H9 (cell line): ENCODE data around the gene CFAP54. TPM values are rescaled to one million over a fixed set of nuclear protein-coding genes. Genes with fewer than 3 reads are reported as not detected.

ENCODE experiments used
- DNase-seq: peaks from one replicate; pipeline ENCODE4 v3.0.0-alpha.2; 2017
- H2AFZ ChIP-seq: one replicate; pipeline ENCODE4 v1.6.1; 2013; ENCODE audit warnings: mild to moderate bottlenecking, low read length, control low read depth, moderate library complexity
- H2AK5ac ChIP-seq: 2 replicates; pipeline ENCODE4 v1.6.1; 2013; ENCODE audit warnings: low read length, control low read depth, mixed read lengths; ENCODE audit not compliant: insufficient read length
- H2BK120ac ChIP-seq: one replicate; pipeline ENCODE4 v1.6.1; 2013; ENCODE audit warnings: low read depth, mild to moderate bottlenecking, low read length, control low read depth, inconsistent platforms; ENCODE audit not compliant: poor library complexity, severe bottlenecking
- H2BK12ac ChIP-seq: 2 replicates; pipeline ENCODE4 v1.6.1; 2013; ENCODE audit warnings: low read length, control low read depth, mixed read lengths, low read depth; ENCODE audit not compliant: insufficient read length
- H2BK15ac ChIP-seq: 2 replicates; pipeline ENCODE4 v1.6.1; 2013; ENCODE audit warnings: low read depth, low read length, control low read depth
- H2BK20ac ChIP-seq: one replicate; pipeline ENCODE4 v1.6.1; 2013; ENCODE audit warnings: low read depth, mild to moderate bottlenecking, low read length, control low read depth, inconsistent platforms; ENCODE audit not compliant: poor library complexity, severe bottlenecking
- H2BK5ac ChIP-seq: 2 replicates; pipeline ENCODE4 v1.6.1; 2013; ENCODE audit warnings: low read length, control low read depth, mixed read lengths; ENCODE audit not compliant: insufficient read length
- H3K14ac ChIP-seq: 2 replicates; pipeline ENCODE4 v1.6.1; 2013; ENCODE audit warnings: low read length, control low read depth; ENCODE audit not compliant: insufficient read depth
- H3K18ac ChIP-seq: 2 replicates; pipeline ENCODE4 v1.6.1; 2013; ENCODE audit warnings: low read depth, mild to moderate bottlenecking, mixed read lengths, low read length, control low read depth; ENCODE audit not compliant: insufficient read length
- H3K23ac ChIP-seq: 2 replicates; pipeline ENCODE4 v1.6.1; 2013; ENCODE audit warnings: low read length, control low read depth, mixed read lengths, low read depth; ENCODE audit not compliant: insufficient read length
- H3K23me2 ChIP-seq: 2 replicates; pipeline ENCODE4 v1.6.1; 2013; ENCODE audit warnings: low read depth, mild to moderate bottlenecking, mixed read lengths, low read length, control low read depth; ENCODE audit not compliant: insufficient read length, poor library complexity, severe bottlenecking
- H3K27ac ChIP-seq: 2 replicates; pipeline ENCODE4 v1.5.1; 2013; ENCODE audit warnings: low read length, control low read depth, mixed read lengths, low read depth; ENCODE audit not compliant: insufficient read length
- H3K27me3 ChIP-seq: 2 replicates; pipeline ENCODE4 v1.6.1; 2013; ENCODE audit warnings: low read length, control low read depth, inconsistent platforms; ENCODE audit not compliant: insufficient read depth
- H3K4ac ChIP-seq: 2 replicates; pipeline ENCODE4 v1.6.1; 2013; ENCODE audit warnings: low read depth, mild to moderate bottlenecking, control low read depth, inconsistent platforms, low read length, moderate library complexity
- H3K4me1 ChIP-seq: 2 replicates; pipeline ENCODE4 v1.6.1; 2013; ENCODE audit warnings: low read length, control low read depth, inconsistent platforms; ENCODE audit not compliant: insufficient read depth
- H3K4me2 ChIP-seq: 2 replicates; pipeline ENCODE4 v1.6.1; 2013; ENCODE audit warnings: low read length, control low read depth, mixed read lengths; ENCODE audit not compliant: insufficient read length, insufficient read depth
- H3K56ac ChIP-seq: 2 replicates; pipeline ENCODE4 v1.6.1; 2013; ENCODE audit warnings: low read depth, mild to moderate bottlenecking, mixed read lengths, low read length, control low read depth; ENCODE audit not compliant: insufficient read length
- H3K79me1 ChIP-seq: 2 replicates; pipeline ENCODE4 v1.6.1; 2013; ENCODE audit warnings: low read depth, mild to moderate bottlenecking, moderate library complexity, low read length, control low read depth, inconsistent platforms; ENCODE audit not compliant: insufficient read depth, poor library complexity, severe bottlenecking
- H3K79me2 ChIP-seq: 2 replicates; pipeline ENCODE4 v1.6.1; 2013; ENCODE audit warnings: low read length, control low read depth, inconsistent platforms; ENCODE audit not compliant: insufficient read depth
- H3K9ac ChIP-seq: 2 replicates; pipeline ENCODE4 v1.6.1; 2013; ENCODE audit warnings: low read length, control low read depth, mixed read lengths; ENCODE audit not compliant: insufficient read length; ENCODE audit errors: extremely low read depth
- H3K9me3 ChIP-seq: one replicate; pipeline ENCODE4 v1.6.1; 2013; ENCODE audit warnings: low read depth, low read length, inconsistent platforms; ENCODE audit not compliant: control insufficient read depth
- H3T11ph ChIP-seq: one replicate; pipeline ENCODE4 v1.6.1; 2013; ENCODE audit warnings: mild to moderate bottlenecking, low read length, control low read depth, inconsistent platforms
- H4K20me1 ChIP-seq: one replicate; pipeline ENCODE4 v1.6.1; 2013; ENCODE audit not compliant: control insufficient read depth, insufficient read length, insufficient read depth
- H4K5ac ChIP-seq: 2 replicates; pipeline ENCODE4 v1.6.1; 2013; ENCODE audit warnings: low read depth, mild to moderate bottlenecking, mixed read lengths, low read length, control low read depth; ENCODE audit not compliant: insufficient read length
- H4K8ac ChIP-seq: replicated peaks from 2 replicates; pipeline ENCODE4 v1.6.1; 2013; ENCODE audit warnings: low read length, control low read depth, mixed read lengths, low read depth; ENCODE audit not compliant: insufficient read length
- H4K91ac ChIP-seq: 2 replicates; pipeline ENCODE4 v1.6.1; 2013; ENCODE audit warnings: low read depth, mild to moderate bottlenecking, moderate library complexity, mixed read lengths, low read length, control low read depth; ENCODE audit not compliant: insufficient read length
- H3K27ac Mint-ChIP-seq, 3 experiments: 2 replicates in 2 of 3; 3 replicates in 1 of 3; pipeline ENCODE4 v1.8.0; 2020 to 2021; ENCODE audit warnings: mixed read lengths in 3 of 3, mild to moderate bottlenecking in 1 of 3, moderate library complexity in 1 of 3
- H3K27me3 Mint-ChIP-seq: 2 replicates; pipeline ENCODE4 v1.8.0; 2021; ENCODE audit warnings: low read depth, mild to moderate bottlenecking, moderate library complexity, mixed read lengths
- H3K36me3 Mint-ChIP-seq, 3 experiments: 2 replicates in 2 of 3; 3 replicates in 1 of 3; pipeline ENCODE4 v1.8.0; 2020 to 2021; ENCODE audit warnings: low read depth in 3 of 3, mixed read lengths in 3 of 3; ENCODE audit not compliant: insufficient read depth in 1 of 3
- H3K4me1 Mint-ChIP-seq, 2 experiments: 2 replicates each; pipeline ENCODE4 v1.8.0; 2020; ENCODE audit warnings: mixed read lengths in 2 of 2
- H3K4me3 Mint-ChIP-seq, 2 experiments: 2 replicates in 1 of 2; 3 replicates in 1 of 2; pipeline ENCODE4 v1.8.0; 2020 to 2021; ENCODE audit warnings: mild to moderate bottlenecking in 2 of 2, mixed read lengths in 2 of 2, moderate library complexity in 1 of 2
- H3K9me3 Mint-ChIP-seq, 2 experiments: 2 replicates in 1 of 2; 3 replicates in 1 of 2; pipeline ENCODE4 v1.8.0; 2020; ENCODE audit warnings: mild to moderate bottlenecking in 2 of 2, mixed read lengths in 2 of 2, moderate library complexity in 1 of 2
- WGBS: extraction: QIAGEN DNeasy Blood & Tissue Kit; methylation state at CpG from one replicate; pipeline ENCODE4 v1.1.7; 2013; ENCODE audit warnings: missing lambda C conversion rate, low lambda C conversion rate, mixed read lengths; ENCODE audit not compliant: insufficient read length; ENCODE audit errors: extremely low coverage; 5-methylcytosine and 5-hydroxymethylcytosine counted together
- total RNA-seq: library from RNA; stranded (reverse); gene quantifications from 2 replicates; pipeline ENCODE4 v1.2.1, GENCODE V29; 2021
- TF ChIP-seq, protein P1 (sequence below): fragments of 200-600 bp; sonication (generic); conservative IDR thresholded peaks from 3 replicates; pipeline ENCODE4 v1.8.0; 2021; ENCODE audit warnings: antibody characterized with exemption, mild to moderate bottlenecking

The CFAP54 gene
- total RNA-seq, 1 experiment from 2014 or later: 0.24 TPM

DNA sequence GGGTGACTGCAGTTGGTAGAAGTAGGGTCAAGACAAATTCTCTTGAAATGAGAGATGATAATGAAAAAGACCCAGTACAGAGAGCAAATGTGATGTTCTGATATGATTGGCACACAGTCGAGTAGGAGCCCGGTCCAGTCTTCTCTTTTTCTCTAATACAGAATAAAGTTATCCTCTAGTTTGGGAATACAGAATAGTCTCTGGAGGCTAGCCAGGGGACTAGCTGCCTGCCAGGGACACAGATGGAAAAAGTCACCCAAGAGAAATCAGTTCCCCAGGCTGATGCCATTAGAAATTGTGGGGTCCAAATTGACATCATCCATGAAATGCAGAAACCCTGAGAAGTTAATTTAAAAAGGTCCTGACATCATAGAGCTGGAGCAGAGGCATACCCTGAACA lies 240.5 kb downstream of the CFAP54 start:
- no peak overlapping the region for H3K23ac ChIP-seq
- H3K18ac ChIP-seq: no peak overlapping the region
- H3K4me2 ChIP-seq: no peak overlapping the region
- Mint-ChIP-seq H3K9me3 (peaks cover 2 to 8% of the 10 kb centered on the region in 2 experiments; a peak in 2 of 5 replicates), H3K27me3 (peaks cover 2% of the 10 kb centered on the region; the same call in 1 of the 2 replicates), H3K4me3 (no peak overlapping the region), H3K4me1 (peaks cover 3 to 6% of the 10 kb centered on the region in 2 experiments; a peak in 3 of 4 replicates), H3K36me3 (peaks cover 0 to 7% (median 0%) of the 10 kb centered on the region in 3 experiments; a peak in 3 of 7 replicates), H3K27ac (no peak overlapping the region)
- H2AFZ ChIP-seq: no peak overlapping the region
- H3K27me3 ChIP-seq: no peaks in the 10 kb centered on the region
- WGBS: no CpG with 5 or more reads among the region's 2 CpGs
- H2BK20ac ChIP-seq: no peak overlapping the region
- H3K9ac ChIP-seq: no peak overlapping the region
- no peaks in the 10 kb centered on the region for H3K79me2 ChIP-seq
- no peak overlapping the region for H2BK120ac ChIP-seq
- no peaks in the 10 kb centered on the region for H4K20me1 ChIP-seq
- H2BK15ac ChIP-seq: no peak overlapping the region
- H3K23me2 ChIP-seq: no peaks in the 10 kb centered on the region
- H3K4me1 ChIP-seq: no peaks in the 10 kb centered on the region
- TF ChIP-seq, protein P1, sequence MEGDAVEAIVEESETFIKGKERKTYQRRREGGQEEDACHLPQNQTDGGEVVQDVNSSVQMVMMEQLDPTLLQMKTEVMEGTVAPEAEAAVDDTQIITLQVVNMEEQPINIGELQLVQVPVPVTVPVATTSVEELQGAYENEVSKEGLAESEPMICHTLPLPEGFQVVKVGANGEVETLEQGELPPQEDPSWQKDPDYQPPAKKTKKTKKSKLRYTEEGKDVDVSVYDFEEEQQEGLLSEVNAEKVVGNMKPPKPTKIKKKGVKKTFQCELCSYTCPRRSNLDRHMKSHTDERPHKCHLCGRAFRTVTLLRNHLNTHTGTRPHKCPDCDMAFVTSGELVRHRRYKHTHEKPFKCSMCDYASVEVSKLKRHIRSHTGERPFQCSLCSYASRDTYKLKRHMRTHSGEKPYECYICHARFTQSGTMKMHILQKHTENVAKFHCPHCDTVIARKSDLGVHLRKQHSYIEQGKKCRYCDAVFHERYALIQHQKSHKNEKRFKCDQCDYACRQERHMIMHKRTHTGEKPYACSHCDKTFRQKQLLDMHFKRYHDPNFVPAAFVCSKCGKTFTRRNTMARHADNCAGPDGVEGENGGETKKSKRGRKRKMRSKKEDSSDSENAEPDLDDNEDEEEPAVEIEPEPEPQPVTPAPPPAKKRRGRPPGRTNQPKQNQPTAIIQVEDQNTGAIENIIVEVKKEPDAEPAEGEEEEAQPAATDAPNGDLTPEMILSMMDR: no peak
- H4K8ac ChIP-seq: no peak overlapping the region
- H4K5ac ChIP-seq: no peak overlapping the region
- no peaks in the 10 kb centered on the region for H3K79me1 ChIP-seq
- H2BK12ac ChIP-seq: no peak overlapping the region
- H3K4ac ChIP-seq: no peak overlapping the region
- H3K14ac ChIP-seq: no peak overlapping the region
- H4K91ac ChIP-seq: no peak overlapping the region
- no peak overlapping the region for H2AK5ac ChIP-seq
- H3T11ph ChIP-seq: no peak overlapping the region
- H2BK5ac ChIP-seq: no peak overlapping the region
- H3K56ac ChIP-seq: no peak overlapping the region
- H3K9me3 ChIP-seq: no peaks in the 10 kb centered on the region
- DNase-seq: no peak
- no peak overlapping the region for H3K27ac ChIP-seq
